SK-N-SH (cell line): ENCODE results near the gene DHX36. TPM values are rescaled to one million over a fixed set of nuclear protein-coding genes. Genes with fewer than 3 reads are reported as not detected.

Source experiments
- CTCF ChIA-PET: fragments of 300-600, 350-600 bp; formaldehyde crosslinking; extraction: SDS; loops from one replicate; lab custom pipeline; 2021; lab: Yijun Ruan, JAX
- POLR2A ChIA-PET: fragments of 350-600 bp; sonication (Branson Sonifier 250); formaldehyde crosslinking; extraction: SDS; loops from one replicate; lab custom pipeline; 2020; ENCODE audit warnings: antibody characterized with exemption, inconsistent platforms; lab: Yijun Ruan, JAX
- DNase-seq: peaks from one replicate; pipeline ENCODE4 v3.0.0; 2012
- H2AFZ ChIP-seq: fragments of 200-600 bp; sonication (generic); 2 replicates; pipeline ENCODE4 v1.8.1; 2016; ENCODE audit warnings: antibody characterized with exemption, mild to moderate bottlenecking, low read depth
- H3F3A ChIP-seq: fragments of 200-600 bp; sonication (generic); replicated peaks from 2 replicates; pipeline ENCODE3; 2016; ENCODE audit warnings: antibody characterized with exemption, mild to moderate bottlenecking; ENCODE audit not compliant: insufficient read depth
- H3K27ac ChIP-seq, 2 experiments: fragments of 200-500 bp in 1 of 2; fragments of 200-600 bp in 1 of 2; sonication (Bioruptor generic) in 1 of 2; sonication (generic), shearing (Covaris generic) in 1 of 2; 2 replicates each; pipeline versions ENCODE4 v1.5.1 to v1.6.1; 2014 to 2016; ENCODE audit warnings: low read depth in 2 of 2, inconsistent platforms in 1 of 2, low read length in 1 of 2, mild to moderate bottlenecking in 1 of 2, mixed read lengths in 1 of 2
- H3K27me3 ChIP-seq: fragments of 200-600 bp; sonication (generic), shearing (Covaris generic); 2 replicates; pipeline ENCODE4 v1.6.1; 2016; ENCODE audit warnings: mixed run types; ENCODE audit not compliant: insufficient read depth
- H3K36me3 ChIP-seq, 2 experiments: fragments of 200-500 bp in 1 of 2; fragments of 200-600 bp in 1 of 2; sonication (Bioruptor generic) in 1 of 2; sonication (generic) in 1 of 2; replicated peaks in 1 of 2; 2 replicates each; pipeline versions ENCODE3 to v1.5.1; 2014 to 2016; ENCODE audit warnings: low read length in 1 of 2, mild to moderate bottlenecking in 1 of 2; ENCODE audit not compliant: insufficient read depth in 2 of 2, control insufficient read depth in 1 of 2
- H3K4me1 ChIP-seq, 2 experiments: fragments of 200-500 bp in 1 of 2; fragments of 200-600 bp in 1 of 2; sonication (Bioruptor generic) in 1 of 2; sonication (generic), shearing (Covaris generic) in 1 of 2; 2 replicates each; pipeline versions ENCODE4 v1.5.1 to v1.6.1; 2014 to 2016; ENCODE audit warnings: low read depth in 1 of 2, low read length in 1 of 2, mixed run types in 1 of 2; ENCODE audit not compliant: insufficient read depth in 2 of 2, control insufficient read depth in 1 of 2
- H3K4me2 ChIP-seq: fragments of 200-600 bp; sonication (generic), shearing (Covaris generic); 2 replicates; pipeline ENCODE4 v1.6.1; 2017; ENCODE audit warnings: mixed run types
- H3K4me3 ChIP-seq, 2 experiments: fragments of 200-500 bp in 1 of 2; fragments of 200-600 bp in 1 of 2; sonication (Bioruptor generic) in 1 of 2; sonication (generic), shearing (Covaris generic) in 1 of 2; 2 replicates each; pipeline versions ENCODE4 v1.5.1 to v1.8.1; 2014 to 2016; ENCODE audit warnings: low read depth in 2 of 2, inconsistent platforms in 1 of 2, low read length in 1 of 2, mild to moderate bottlenecking in 1 of 2, mixed read lengths in 1 of 2, moderate library complexity in 1 of 2
- H3K79me2 ChIP-seq: fragments of 200-600 bp; sonication (generic); 2 replicates; pipeline ENCODE4 v1.8.1; 2017; ENCODE audit warnings: mild to moderate bottlenecking; ENCODE audit not compliant: insufficient read depth
- H3K9ac ChIP-seq: fragments of 200-600 bp; sonication (generic); 2 replicates; pipeline ENCODE4 v1.6.1; 2017; ENCODE audit warnings: mixed run types
- H3K9me2 ChIP-seq: fragments of 200-600 bp; sonication (generic); 2 replicates; pipeline ENCODE4 v1.6.1; 2017; ENCODE audit warnings: mixed run types
- H3K9me3 ChIP-seq: fragments of 200-600 bp; sonication (generic); 2 replicates; pipeline ENCODE4 v1.6.1; 2017; ENCODE audit warnings: mixed run types, mild to moderate bottlenecking, moderate library complexity
- H4K20me1 ChIP-seq: fragments of 200-600 bp; sonication (generic); 2 replicates; pipeline ENCODE4 v1.6.1; 2017; ENCODE audit warnings: mild to moderate bottlenecking, mixed run types; ENCODE audit not compliant: insufficient read depth
- CHD2 ChIP-seq: fragments of 150-350 bp; IDR thresholded peaks from 2 replicates; pipeline ENCODE4 v1.6.1; 2018; ENCODE audit warnings: low read length; ENCODE audit not compliant: partially characterized antibody
- FOSL2 ChIP-seq: IDR thresholded peaks from 2 replicates; pipeline ENCODE4 v1.4.0; 2012; ENCODE audit warnings: low read depth, mild to moderate bottlenecking, moderate library complexity, borderline replicate concordance
- FOXM1 ChIP-seq: IDR thresholded peaks from 2 replicates; pipeline ENCODE4 v1.4.0; 2012; ENCODE audit warnings: low read depth, mild to moderate bottlenecking
- GABPA ChIP-seq: IDR thresholded peaks from 2 replicates; pipeline ENCODE4 v1.4.0; 2012; ENCODE audit warnings: low read depth, mild to moderate bottlenecking
- GATA2 ChIP-seq: sonication (generic); formaldehyde crosslinking; IDR thresholded peaks from 2 replicates; pipeline ENCODE4 v1.5.0; 2020; ENCODE audit warnings: mild to moderate bottlenecking, missing genetic modification reagents
- MEF2A ChIP-seq: IDR thresholded peaks from 2 replicates; pipeline ENCODE4 v1.4.0; 2012; ENCODE audit warnings: low read depth, borderline replicate concordance
- NFIC ChIP-seq: IDR thresholded peaks from 2 replicates; pipeline ENCODE4 v1.4.0; 2012; ENCODE audit warnings: borderline replicate concordance
- POLR2AphosphoS5 ChIP-seq: IDR thresholded peaks from 2 replicates; pipeline ENCODE4 v1.6.1; 2012; ENCODE audit warnings: low read depth, low read length
- RAD21 ChIP-seq: IDR thresholded peaks from 2 replicates; pipeline ENCODE4 v1.6.1; 2012; ENCODE audit warnings: mild to moderate bottlenecking, low read length
- RCOR1 ChIP-seq: fragments of 150-350 bp; IDR thresholded peaks from 2 replicates; pipeline ENCODE4 v1.6.1; 2017; ENCODE audit warnings: antibody characterized with exemption, low read length
- TAF1 ChIP-seq: IDR thresholded peaks from 2 replicates; pipeline ENCODE4 v1.6.1; 2012; ENCODE audit warnings: low read depth, mild to moderate bottlenecking, low read length, moderate library complexity, borderline replicate concordance
- WGBS: methylation state at CpG from one replicate; pipeline ENCODE4 v1.1.6; 2017; ENCODE audit warnings: low lambda C conversion rate; 5-methylcytosine and 5-hydroxymethylcytosine counted together
- polyA plus RNA-seq, 3 experiments: library from polyadenylated mRNA; depleted of rRNA; stranded (reverse); fragments of >200 nt; gene quantifications; 2 replicates each; pipeline ENCODE4 v1.2.3, GENCODE V29; 2012
- TF ChIP-seq, protein P1 (sequence below): fragments of 200-600 bp; sonication (generic); IDR thresholded peaks from 2 replicates; pipeline ENCODE4 v1.6.1; 2017; ENCODE audit warnings: antibody characterized with exemption, mild to moderate bottlenecking, moderate library complexity
- TF ChIP-seq, protein P2 (sequence below): fragments of 150-350 bp; IDR thresholded peaks from 2 replicates; pipeline ENCODE4 v1.6.1; 2016; ENCODE audit warnings: mild to moderate bottlenecking, low read depth, low read length
- TF ChIP-seq, protein P3 (sequence below): IDR thresholded peaks from 2 replicates; pipeline ENCODE4; 2012
- TF ChIP-seq, protein P4 (sequence below): IDR thresholded peaks from 2 replicates; pipeline ENCODE4 v1.6.1; 2012; ENCODE audit warnings: mild to moderate bottlenecking, low read depth, low read length, moderate library complexity
- TF ChIP-seq, protein P5 (sequence below): IDR thresholded peaks from 2 replicates; pipeline ENCODE4 v1.4.0; 2012; ENCODE audit warnings: low read depth

The DHX36 gene
- polyA plus RNA-seq, 1 of the 3 experiments (the other 2 are of a cell fraction): 22.8 TPM

DNA sequence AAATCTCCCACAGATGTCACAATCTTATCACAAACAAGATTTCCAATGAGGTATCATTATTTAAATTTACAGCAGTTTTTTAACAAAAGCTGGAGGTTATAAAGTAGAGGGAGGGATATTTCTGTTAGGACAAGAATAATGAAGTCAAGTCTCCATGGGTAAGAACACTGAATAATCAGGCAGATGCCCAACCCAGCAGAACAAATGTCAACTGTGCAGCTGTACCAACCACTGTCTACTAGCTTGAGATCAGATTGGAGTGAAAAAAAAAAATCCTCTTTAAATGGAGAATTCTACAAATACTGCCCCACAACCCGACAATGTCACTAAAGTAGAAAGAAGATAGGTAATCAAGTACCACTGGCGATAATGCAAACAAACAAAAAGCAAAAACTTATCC, 30.3 kb downstream of the DHX36 start:
- DNase-seq: no peak
- no peak overlapping the region for H3K4me2 ChIP-seq
- H3K4me3 ChIP-seq: no peak overlapping the region
- no peaks in the 10 kb centered on the region; the same call in 1 of the 2 replicates for H3K9me3 ChIP-seq
- no peaks in the 10 kb centered on the region for H3K79me2 ChIP-seq
- 100% methylated on average over 2 of the region's 2 CpGs for WGBS
- H3K27ac ChIP-seq: no peak overlapping the region
- H3K36me3 ChIP-seq: peaks cover 73 to 84% of the 10 kb centered on the region in 2 experiments
- no peaks in the 10 kb centered on the region for H3K9me2 ChIP-seq
- TF ChIP-seq RAD21 (no peak), MEF2A (no peak)
- TF ChIP-seq, protein P1, sequence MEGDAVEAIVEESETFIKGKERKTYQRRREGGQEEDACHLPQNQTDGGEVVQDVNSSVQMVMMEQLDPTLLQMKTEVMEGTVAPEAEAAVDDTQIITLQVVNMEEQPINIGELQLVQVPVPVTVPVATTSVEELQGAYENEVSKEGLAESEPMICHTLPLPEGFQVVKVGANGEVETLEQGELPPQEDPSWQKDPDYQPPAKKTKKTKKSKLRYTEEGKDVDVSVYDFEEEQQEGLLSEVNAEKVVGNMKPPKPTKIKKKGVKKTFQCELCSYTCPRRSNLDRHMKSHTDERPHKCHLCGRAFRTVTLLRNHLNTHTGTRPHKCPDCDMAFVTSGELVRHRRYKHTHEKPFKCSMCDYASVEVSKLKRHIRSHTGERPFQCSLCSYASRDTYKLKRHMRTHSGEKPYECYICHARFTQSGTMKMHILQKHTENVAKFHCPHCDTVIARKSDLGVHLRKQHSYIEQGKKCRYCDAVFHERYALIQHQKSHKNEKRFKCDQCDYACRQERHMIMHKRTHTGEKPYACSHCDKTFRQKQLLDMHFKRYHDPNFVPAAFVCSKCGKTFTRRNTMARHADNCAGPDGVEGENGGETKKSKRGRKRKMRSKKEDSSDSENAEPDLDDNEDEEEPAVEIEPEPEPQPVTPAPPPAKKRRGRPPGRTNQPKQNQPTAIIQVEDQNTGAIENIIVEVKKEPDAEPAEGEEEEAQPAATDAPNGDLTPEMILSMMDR: no peak
- TF ChIP-seq, protein P2, sequence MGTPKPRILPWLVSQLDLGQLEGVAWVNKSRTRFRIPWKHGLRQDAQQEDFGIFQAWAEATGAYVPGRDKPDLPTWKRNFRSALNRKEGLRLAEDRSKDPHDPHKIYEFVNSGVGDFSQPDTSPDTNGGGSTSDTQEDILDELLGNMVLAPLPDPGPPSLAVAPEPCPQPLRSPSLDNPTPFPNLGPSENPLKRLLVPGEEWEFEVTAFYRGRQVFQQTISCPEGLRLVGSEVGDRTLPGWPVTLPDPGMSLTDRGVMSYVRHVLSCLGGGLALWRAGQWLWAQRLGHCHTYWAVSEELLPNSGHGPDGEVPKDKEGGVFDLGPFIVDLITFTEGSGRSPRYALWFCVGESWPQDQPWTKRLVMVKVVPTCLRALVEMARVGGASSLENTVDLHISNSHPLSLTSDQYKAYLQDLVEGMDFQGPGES: no peak
- TF ChIP-seq, protein P3, sequence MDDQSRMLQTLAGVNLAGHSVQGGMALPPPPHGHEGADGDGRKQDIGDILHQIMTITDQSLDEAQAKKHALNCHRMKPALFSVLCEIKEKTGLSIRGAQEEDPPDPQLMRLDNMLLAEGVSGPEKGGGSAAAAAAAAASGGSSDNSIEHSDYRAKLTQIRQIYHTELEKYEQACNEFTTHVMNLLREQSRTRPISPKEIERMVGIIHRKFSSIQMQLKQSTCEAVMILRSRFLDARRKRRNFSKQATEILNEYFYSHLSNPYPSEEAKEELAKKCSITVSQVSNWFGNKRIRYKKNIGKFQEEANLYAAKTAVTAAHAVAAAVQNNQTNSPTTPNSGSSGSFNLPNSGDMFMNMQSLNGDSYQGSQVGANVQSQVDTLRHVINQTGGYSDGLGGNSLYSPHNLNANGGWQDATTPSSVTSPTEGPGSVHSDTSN: no peak
- no peak overlapping the region for H2AFZ ChIP-seq
- no peak overlapping the region for H3K9ac ChIP-seq
- peaks cover 17% of the 10 kb centered on the region for H3F3A ChIP-seq
- no peaks in the 10 kb centered on the region for H3K27me3 ChIP-seq
- no peaks in the 10 kb centered on the region for H3K4me1 ChIP-seq
- no peaks in the 10 kb centered on the region for H4K20me1 ChIP-seq
- ChIA-PET CTCF (no interaction called here), POLR2A (no interaction called here)

DNA sequence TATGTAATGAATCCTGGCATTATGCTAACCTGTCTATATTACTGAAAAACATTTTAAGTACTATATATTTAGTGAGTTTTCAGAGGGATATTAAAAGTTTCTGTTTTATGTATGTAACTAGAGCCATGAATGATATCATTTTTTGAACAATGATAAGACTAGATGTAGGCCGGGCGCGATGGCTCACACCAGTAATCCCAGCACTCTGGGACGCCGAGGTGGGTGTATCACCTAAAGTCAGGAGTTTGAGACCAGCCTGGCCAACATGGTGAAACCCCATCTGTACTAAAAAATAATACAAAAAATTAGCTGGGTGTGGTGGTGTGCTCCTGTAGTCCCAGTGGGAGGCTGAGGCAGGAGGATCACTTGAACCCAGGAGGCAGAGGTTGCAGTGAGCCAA, 34.1 kb downstream of the DHX36 start:
- H3K9me3 ChIP-seq: no peaks in the 10 kb centered on the region
- DNase-seq: no peak
- CTCF ChIA-PET: no interaction called here
- H3K36me3 ChIP-seq: peaks cover 87 to 89% of the 10 kb centered on the region in 2 experiments
- no peaks in the 10 kb centered on the region for H3K9me2 ChIP-seq
- H3K4me3 ChIP-seq: no peak overlapping the region
- TF ChIP-seq MEF2A: no peak
- no peak for TF ChIP-seq RCOR1
- no peak for TF ChIP-seq GABPA
- TF ChIP-seq TAF1: no peak
- no peak for TF ChIP-seq FOSL2
- TF ChIP-seq, protein P4, sequence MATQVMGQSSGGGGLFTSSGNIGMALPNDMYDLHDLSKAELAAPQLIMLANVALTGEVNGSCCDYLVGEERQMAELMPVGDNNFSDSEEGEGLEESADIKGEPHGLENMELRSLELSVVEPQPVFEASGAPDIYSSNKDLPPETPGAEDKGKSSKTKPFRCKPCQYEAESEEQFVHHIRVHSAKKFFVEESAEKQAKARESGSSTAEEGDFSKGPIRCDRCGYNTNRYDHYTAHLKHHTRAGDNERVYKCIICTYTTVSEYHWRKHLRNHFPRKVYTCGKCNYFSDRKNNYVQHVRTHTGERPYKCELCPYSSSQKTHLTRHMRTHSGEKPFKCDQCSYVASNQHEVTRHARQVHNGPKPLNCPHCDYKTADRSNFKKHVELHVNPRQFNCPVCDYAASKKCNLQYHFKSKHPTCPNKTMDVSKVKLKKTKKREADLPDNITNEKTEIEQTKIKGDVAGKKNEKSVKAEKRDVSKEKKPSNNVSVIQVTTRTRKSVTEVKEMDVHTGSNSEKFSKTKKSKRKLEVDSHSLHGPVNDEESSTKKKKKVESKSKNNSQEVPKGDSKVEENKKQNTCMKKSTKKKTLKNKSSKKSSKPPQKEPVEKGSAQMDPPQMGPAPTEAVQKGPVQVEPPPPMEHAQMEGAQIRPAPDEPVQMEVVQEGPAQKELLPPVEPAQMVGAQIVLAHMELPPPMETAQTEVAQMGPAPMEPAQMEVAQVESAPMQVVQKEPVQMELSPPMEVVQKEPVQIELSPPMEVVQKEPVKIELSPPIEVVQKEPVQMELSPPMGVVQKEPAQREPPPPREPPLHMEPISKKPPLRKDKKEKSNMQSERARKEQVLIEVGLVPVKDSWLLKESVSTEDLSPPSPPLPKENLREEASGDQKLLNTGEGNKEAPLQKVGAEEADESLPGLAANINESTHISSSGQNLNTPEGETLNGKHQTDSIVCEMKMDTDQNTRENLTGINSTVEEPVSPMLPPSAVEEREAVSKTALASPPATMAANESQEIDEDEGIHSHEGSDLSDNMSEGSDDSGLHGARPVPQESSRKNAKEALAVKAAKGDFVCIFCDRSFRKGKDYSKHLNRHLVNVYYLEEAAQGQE: no peak
- TF ChIP-seq, protein P5, sequence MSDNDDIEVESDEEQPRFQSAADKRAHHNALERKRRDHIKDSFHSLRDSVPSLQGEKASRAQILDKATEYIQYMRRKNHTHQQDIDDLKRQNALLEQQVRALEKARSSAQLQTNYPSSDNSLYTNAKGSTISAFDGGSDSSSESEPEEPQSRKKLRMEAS: no peak
- no peak for TF ChIP-seq FOXM1
- no peak for TF ChIP-seq NFIC
- no peak for TF ChIP-seq GATA2
- TF ChIP-seq CHD2: no peak
- no peak for TF ChIP-seq POLR2AphosphoS5
- POLR2A ChIA-PET: no interaction called here
- H3K27ac ChIP-seq: no peak overlapping the region
- H3K9ac ChIP-seq: no peak overlapping the region
- H2AFZ ChIP-seq: no peak overlapping the region
- H3K27me3 ChIP-seq: no peaks in the 10 kb centered on the region
- H3F3A ChIP-seq: peaks cover 9% of the 10 kb centered on the region
- H3K4me1 ChIP-seq: no peaks in the 10 kb centered on the region
- WGBS: 94% methylated on average over 5 of the region's 5 CpGs
- no peaks in the 10 kb centered on the region for H4K20me1 ChIP-seq
- H3K79me2 ChIP-seq: no peaks in the 10 kb centered on the region
- H3K4me2 ChIP-seq: no peak overlapping the region
